Liver (tissue), 9 donors: Measurements from ENCODE around the gene HDAC8. TPM values are rescaled to one million over a fixed set of nuclear protein-coding genes. Genes with fewer than 3 reads are reported as not detected.

Experiments used
- DNase-seq: peaks from one replicate; pipeline ENCODE4 v3.0.0-alpha.2; 2017; ENCODE audit warnings: low spot score
- H3K27ac ChIP-seq, 2 donors: one replicate each; pipeline ENCODE4 v1.7.0; 2013; ENCODE audit warnings: inconsistent platforms in 2 of 2, low read length in 2 of 2, control low read depth in 1 of 2, low read depth in 1 of 2, mild to moderate bottlenecking in 1 of 2
- H3K27me3 ChIP-seq, 4 donors: one replicate each; pipeline versions ENCODE4 v1.6.1 to v1.7.0; 2013; ENCODE audit warnings: low read length in 3 of 4, inconsistent platforms in 1 of 4, mild to moderate bottlenecking in 1 of 4, moderate library complexity in 1 of 4; ENCODE audit not compliant: control insufficient read depth in 4 of 4, insufficient read depth in 4 of 4
- H3K36me3 ChIP-seq, 4 donors: one replicate each; pipeline versions ENCODE4 v1.6.1 to v1.7.0; 2013; ENCODE audit warnings: low read length in 3 of 4, mild to moderate bottlenecking in 3 of 4, low read depth in 1 of 4, moderate library complexity in 1 of 4; ENCODE audit not compliant: control insufficient read depth in 4 of 4, insufficient read depth in 3 of 4
- H3K4me1 ChIP-seq, 4 donors: one replicate each; pipeline versions ENCODE4 v1.6.1 to v1.7.0; 2013; ENCODE audit warnings: low read length in 3 of 4, mild to moderate bottlenecking in 3 of 4, moderate library complexity in 1 of 4; ENCODE audit not compliant: control insufficient read depth in 4 of 4, insufficient read depth in 4 of 4
- H3K4me3 ChIP-seq, 3 donors: one replicate each; pipeline versions ENCODE4 v1.6.1 to v1.7.0; 2013; ENCODE audit warnings: low read length in 3 of 3, control low read depth in 1 of 3, low read depth in 1 of 3, mild to moderate bottlenecking in 1 of 3
- H3K9ac ChIP-seq, 2 donors: one replicate each; pipeline ENCODE4 v1.7.0; 2013; ENCODE audit warnings: low read length in 2 of 2, mild to moderate bottlenecking in 2 of 2, moderate library complexity in 2 of 2, control low read depth in 1 of 2, low read depth in 1 of 2
- H3K9me3 ChIP-seq, 4 donors: one replicate each; pipeline versions ENCODE4 v1.6.1 to v1.7.0; 2013; ENCODE audit warnings: low read length in 3 of 4; ENCODE audit not compliant: control insufficient read depth in 4 of 4
- EGR1 ChIP-seq, 2 donors: IDR thresholded peaks; 2 replicates each; pipeline ENCODE4 v1.6.1; 2016 to 2018; ENCODE audit warnings: antibody characterized with exemption in 2 of 2, low read depth in 2 of 2
- FOXA1 ChIP-seq: IDR thresholded peaks from 2 replicates; pipeline ENCODE4 v1.6.1; 2016; ENCODE audit warnings: antibody characterized with exemption
- FOXA2 ChIP-seq: IDR thresholded peaks from 2 replicates; pipeline ENCODE4 v1.6.1; 2016; ENCODE audit warnings: antibody characterized with exemption
- GABPA ChIP-seq, 2 donors: IDR thresholded peaks in 1 of 2; conservative IDR thresholded peaks in 1 of 2; 2 replicates each; pipeline ENCODE4 v1.6.1; 2016; ENCODE audit warnings: antibody characterized with exemption in 2 of 2, mild to moderate bottlenecking in 1 of 2, moderate library complexity in 1 of 2
- HNF4A ChIP-seq, 2 donors: conservative IDR thresholded peaks; 2 replicates each; pipeline ENCODE4 v1.6.1; 2016; ENCODE audit warnings: antibody characterized with exemption in 2 of 2, mild to moderate bottlenecking in 2 of 2
- HNF4G ChIP-seq: IDR thresholded peaks from 2 replicates; pipeline ENCODE4 v1.6.1; 2016; ENCODE audit warnings: antibody characterized with exemption
- JUND ChIP-seq, 2 donors: IDR thresholded peaks; 2 replicates each; pipeline ENCODE4 v1.6.1; 2016; ENCODE audit warnings: antibody characterized with exemption in 2 of 2
- NR2F2 ChIP-seq: IDR thresholded peaks from 2 replicates; pipeline ENCODE4 v1.6.1; 2016; ENCODE audit warnings: antibody characterized with exemption
- RAD21 ChIP-seq, 2 donors: IDR thresholded peaks; 2 replicates each; pipeline ENCODE4 v1.6.1; 2016; ENCODE audit warnings: antibody characterized with exemption in 2 of 2, mild to moderate bottlenecking in 2 of 2
- RXRA ChIP-seq, 2 donors: IDR thresholded peaks; 2 replicates each; pipeline ENCODE4 v1.6.1; 2017 to 2018; ENCODE audit warnings: antibody characterized with exemption in 2 of 2, mild to moderate bottlenecking in 1 of 2
- SP1 ChIP-seq: IDR thresholded peaks from 2 replicates; pipeline ENCODE4 v1.6.1; 2018; ENCODE audit warnings: antibody characterized with exemption, mild to moderate bottlenecking
- TAF1 ChIP-seq: conservative IDR thresholded peaks from 2 replicates; pipeline ENCODE4 v1.6.1; 2016; ENCODE audit warnings: antibody characterized with exemption, mild to moderate bottlenecking
- WGBS: extraction: QIAGEN DNeasy Blood & Tissue Kit; methylation state at CpG from one replicate; pipeline ENCODE4 v1.1.7; 2013; 5-methylcytosine and 5-hydroxymethylcytosine counted together
- polyA plus RNA-seq, 2 donors: library from polyadenylated mRNA; stranded (reverse) in 1 of 2; unstranded in 1 of 2; fragments of 200-250 nt in 1 of 2; fragments of >200 nt in 1 of 2; fragmentation: Nextera tagmentation in 1 of 2; extraction: Ambion mirVana in 1 of 2; gene quantifications; one replicate each; pipeline versions ENCODE4 v1.2.1 to v1.2.3, GENCODE V29; 2013 to 2015
- total RNA-seq, 2 donors: library from RNA; depleted of rRNA; stranded (reverse); fragments of >200 nt; gene quantifications; one replicate each; pipeline ENCODE4 v1.2.3, GENCODE V29; 2014
- TF ChIP-seq, protein P1 (sequence below): IDR thresholded peaks from 2 replicates; pipeline ENCODE4 v1.6.1; 2016; ENCODE audit warnings: antibody characterized with exemption
- TF ChIP-seq, protein P2 (sequence below): IDR thresholded peaks from 2 replicates; pipeline ENCODE4 v1.6.1; 2016; ENCODE audit warnings: antibody characterized with exemption
- TF ChIP-seq, protein P3 (sequence below): IDR thresholded peaks from 2 replicates; pipeline ENCODE4 v1.6.1; 2016; ENCODE audit warnings: antibody characterized with exemption
- TF ChIP-seq, protein P4 (sequence below): IDR thresholded peaks from 2 replicates; pipeline ENCODE4 v1.6.1; 2016; ENCODE audit warnings: antibody characterized with exemption, mild to moderate bottlenecking
- TF ChIP-seq, protein P5 (sequence below): fragments of 150-350 bp; IDR thresholded peaks from 2 replicates; pipeline ENCODE4 v1.5.1; 2017; ENCODE audit warnings: improper control_type of control experiment, low read depth, low read length; ENCODE audit not compliant: missing input control
- donor health status: healthy.
- donor health status: healthy.
- donor health status: healthy.
- donor health status: healthy.
- donor health status: healthy.

HDAC8 gene
- total and polyA plus RNA-seq, 4 donors = 11.1 to 30.4 (median 14.0) TPM

DNA sequence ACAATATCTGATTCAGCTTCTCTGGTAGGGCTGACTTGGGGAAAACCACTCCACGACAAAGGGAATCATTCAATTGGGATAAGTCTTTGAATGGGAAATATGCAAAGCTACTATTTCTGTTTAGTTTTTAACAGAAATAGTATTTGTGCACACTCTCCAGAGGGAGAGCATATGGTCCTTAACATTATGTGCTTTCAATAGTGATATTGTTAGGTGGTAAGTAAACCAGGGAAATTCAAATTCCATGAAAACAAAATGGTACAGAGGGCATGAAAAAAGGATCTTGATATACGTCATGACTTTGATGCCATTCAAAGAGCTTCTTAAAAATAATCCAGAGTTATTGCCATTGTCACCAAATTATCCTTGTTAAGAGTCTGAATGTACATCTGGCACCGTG is 219.9 kb downstream of the HDAC8 start:
- WGBS = 99% methylated on average over 3 of the region's 3 CpGs
- no peak overlapping the region for H3K4me3 ChIP-seq
- no peak overlapping the region for H3K9ac ChIP-seq
- no peak overlapping the region for H3K27ac ChIP-seq
- no peaks in the 10 kb centered on the region for H3K9me3 ChIP-seq
- H3K4me1 ChIP-seq = no peaks in the 10 kb centered on the region
- no peaks in the 10 kb centered on the region for H3K27me3 ChIP-seq
- no peak for DNase-seq
- TF ChIP-seq HNF4G = no peak
- TF ChIP-seq RXRA (IDR thresholded peaks at IDR 0.05) = no peak
- TF ChIP-seq FOXA2 = no peak
- no peak for TF ChIP-seq EGR1 (IDR thresholded peaks at IDR 0.05; ENCODE audit: low read depth in 2 of 2)
- no peak for TF ChIP-seq HNF4A (conservative IDR thresholded peaks at IDR 0.05)
- TF ChIP-seq, protein P1, sequence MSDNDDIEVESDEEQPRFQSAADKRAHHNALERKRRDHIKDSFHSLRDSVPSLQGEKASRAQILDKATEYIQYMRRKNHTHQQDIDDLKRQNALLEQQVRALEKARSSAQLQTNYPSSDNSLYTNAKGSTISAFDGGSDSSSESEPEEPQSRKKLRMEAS = no peak
- TF ChIP-seq FOXA1 = no peak
- no peak for TF ChIP-seq SP1
- TF ChIP-seq, protein P2, sequence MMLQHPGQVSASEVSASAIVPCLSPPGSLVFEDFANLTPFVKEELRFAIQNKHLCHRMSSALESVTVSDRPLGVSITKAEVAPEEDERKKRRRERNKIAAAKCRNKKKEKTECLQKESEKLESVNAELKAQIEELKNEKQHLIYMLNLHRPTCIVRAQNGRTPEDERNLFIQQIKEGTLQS = no peak
- TF ChIP-seq, protein P3, sequence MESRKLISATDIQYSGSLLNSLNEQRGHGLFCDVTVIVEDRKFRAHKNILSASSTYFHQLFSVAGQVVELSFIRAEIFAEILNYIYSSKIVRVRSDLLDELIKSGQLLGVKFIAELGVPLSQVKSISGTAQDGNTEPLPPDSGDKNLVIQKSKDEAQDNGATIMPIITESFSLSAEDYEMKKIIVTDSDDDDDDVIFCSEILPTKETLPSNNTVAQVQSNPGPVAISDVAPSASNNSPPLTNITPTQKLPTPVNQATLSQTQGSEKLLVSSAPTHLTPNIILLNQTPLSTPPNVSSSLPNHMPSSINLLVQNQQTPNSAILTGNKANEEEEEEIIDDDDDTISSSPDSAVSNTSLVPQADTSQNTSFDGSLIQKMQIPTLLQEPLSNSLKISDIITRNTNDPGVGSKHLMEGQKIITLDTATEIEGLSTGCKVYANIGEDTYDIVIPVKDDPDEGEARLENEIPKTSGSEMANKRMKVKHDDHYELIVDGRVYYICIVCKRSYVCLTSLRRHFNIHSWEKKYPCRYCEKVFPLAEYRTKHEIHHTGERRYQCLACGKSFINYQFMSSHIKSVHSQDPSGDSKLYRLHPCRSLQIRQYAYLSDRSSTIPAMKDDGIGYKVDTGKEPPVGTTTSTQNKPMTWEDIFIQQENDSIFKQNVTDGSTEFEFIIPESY = no peak
- TF ChIP-seq, protein P4, sequence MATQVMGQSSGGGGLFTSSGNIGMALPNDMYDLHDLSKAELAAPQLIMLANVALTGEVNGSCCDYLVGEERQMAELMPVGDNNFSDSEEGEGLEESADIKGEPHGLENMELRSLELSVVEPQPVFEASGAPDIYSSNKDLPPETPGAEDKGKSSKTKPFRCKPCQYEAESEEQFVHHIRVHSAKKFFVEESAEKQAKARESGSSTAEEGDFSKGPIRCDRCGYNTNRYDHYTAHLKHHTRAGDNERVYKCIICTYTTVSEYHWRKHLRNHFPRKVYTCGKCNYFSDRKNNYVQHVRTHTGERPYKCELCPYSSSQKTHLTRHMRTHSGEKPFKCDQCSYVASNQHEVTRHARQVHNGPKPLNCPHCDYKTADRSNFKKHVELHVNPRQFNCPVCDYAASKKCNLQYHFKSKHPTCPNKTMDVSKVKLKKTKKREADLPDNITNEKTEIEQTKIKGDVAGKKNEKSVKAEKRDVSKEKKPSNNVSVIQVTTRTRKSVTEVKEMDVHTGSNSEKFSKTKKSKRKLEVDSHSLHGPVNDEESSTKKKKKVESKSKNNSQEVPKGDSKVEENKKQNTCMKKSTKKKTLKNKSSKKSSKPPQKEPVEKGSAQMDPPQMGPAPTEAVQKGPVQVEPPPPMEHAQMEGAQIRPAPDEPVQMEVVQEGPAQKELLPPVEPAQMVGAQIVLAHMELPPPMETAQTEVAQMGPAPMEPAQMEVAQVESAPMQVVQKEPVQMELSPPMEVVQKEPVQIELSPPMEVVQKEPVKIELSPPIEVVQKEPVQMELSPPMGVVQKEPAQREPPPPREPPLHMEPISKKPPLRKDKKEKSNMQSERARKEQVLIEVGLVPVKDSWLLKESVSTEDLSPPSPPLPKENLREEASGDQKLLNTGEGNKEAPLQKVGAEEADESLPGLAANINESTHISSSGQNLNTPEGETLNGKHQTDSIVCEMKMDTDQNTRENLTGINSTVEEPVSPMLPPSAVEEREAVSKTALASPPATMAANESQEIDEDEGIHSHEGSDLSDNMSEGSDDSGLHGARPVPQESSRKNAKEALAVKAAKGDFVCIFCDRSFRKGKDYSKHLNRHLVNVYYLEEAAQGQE = no peak
- H3K36me3 ChIP-seq = peaks cover 2 to 11% (median 3%) of the 10 kb centered on the region in 4 donors

DNA sequence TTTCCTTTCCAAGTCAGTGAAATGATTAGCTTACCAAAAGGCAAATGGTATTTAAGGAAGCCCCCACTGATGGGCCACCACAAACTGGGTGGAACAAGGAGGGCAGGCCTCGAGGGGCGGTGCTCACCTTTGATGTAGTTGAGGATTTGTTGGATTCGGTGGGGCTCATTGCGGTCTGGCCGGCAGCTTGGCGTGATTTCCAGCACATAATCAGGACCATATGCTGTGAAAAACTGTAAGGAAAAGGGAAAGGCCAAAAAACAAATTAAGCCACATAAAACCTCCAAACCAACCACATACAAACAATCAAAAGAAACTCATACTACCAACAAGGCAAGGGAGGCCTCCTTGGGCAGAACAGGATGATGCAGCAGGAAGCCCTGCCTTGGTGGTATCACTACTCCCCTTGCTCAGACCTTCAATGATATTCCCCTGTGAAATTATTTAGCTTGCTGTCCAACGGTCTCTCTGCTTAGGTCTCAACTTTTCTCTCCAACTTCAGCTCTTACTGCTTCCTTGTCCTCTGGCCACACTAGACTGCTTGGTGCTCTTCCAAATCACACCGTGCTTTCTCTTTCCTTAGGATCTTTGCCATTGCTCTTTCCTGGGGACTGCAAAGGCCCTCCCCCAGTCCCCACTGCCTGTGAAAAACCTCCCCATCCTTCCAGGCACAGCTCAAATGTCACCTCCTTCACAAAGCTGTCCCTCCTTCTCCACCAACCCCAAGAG is 220.9 kb downstream of the HDAC8 start:
- Histone ChIP-seq H3K9ac (no peak overlapping the region), H3K27ac (no peak overlapping the region), H3K36me3 (peaks cover 2 to 11% (median 3%) of the 10 kb centered on the region in 4 donors), H3K4me1 (no peaks in the 10 kb centered on the region), H3K4me3 (no peak overlapping the region), H3K9me3 (no peaks in the 10 kb centered on the region), H3K27me3 (no peaks in the 10 kb centered on the region)
- DNase-seq = no peak
- WGBS = 96% methylated on average over 8 of the region's 8 CpGs
- TF ChIP-seq NR2F2 = no peak
- TF ChIP-seq, protein P3 = no peak
- TF ChIP-seq EGR1 (IDR thresholded peaks at IDR 0.05; ENCODE audit: low read depth in 2 of 2) = no peak
- TF ChIP-seq JUND (IDR thresholded peaks at IDR 0.05) = no peak
- TF ChIP-seq FOXA2 = no peak
- no peak for TF ChIP-seq HNF4G
- no peak for TF ChIP-seq FOXA1
- TF ChIP-seq, protein P4 = no peak
- TF ChIP-seq GABPA (IDR thresholded peaks at IDR 0.05 in 1 of 2, conservative IDR thresholded peaks at IDR 0.05 in 1 of 2) = no peak
- TF ChIP-seq RAD21 (IDR thresholded peaks at IDR 0.05) = no peak
- no peak for TF ChIP-seq HNF4A (conservative IDR thresholded peaks at IDR 0.05)
- no peak for TF ChIP-seq TAF1
- TF ChIP-seq RXRA (IDR thresholded peaks at IDR 0.05) = no peak
- TF ChIP-seq, protein P5, sequence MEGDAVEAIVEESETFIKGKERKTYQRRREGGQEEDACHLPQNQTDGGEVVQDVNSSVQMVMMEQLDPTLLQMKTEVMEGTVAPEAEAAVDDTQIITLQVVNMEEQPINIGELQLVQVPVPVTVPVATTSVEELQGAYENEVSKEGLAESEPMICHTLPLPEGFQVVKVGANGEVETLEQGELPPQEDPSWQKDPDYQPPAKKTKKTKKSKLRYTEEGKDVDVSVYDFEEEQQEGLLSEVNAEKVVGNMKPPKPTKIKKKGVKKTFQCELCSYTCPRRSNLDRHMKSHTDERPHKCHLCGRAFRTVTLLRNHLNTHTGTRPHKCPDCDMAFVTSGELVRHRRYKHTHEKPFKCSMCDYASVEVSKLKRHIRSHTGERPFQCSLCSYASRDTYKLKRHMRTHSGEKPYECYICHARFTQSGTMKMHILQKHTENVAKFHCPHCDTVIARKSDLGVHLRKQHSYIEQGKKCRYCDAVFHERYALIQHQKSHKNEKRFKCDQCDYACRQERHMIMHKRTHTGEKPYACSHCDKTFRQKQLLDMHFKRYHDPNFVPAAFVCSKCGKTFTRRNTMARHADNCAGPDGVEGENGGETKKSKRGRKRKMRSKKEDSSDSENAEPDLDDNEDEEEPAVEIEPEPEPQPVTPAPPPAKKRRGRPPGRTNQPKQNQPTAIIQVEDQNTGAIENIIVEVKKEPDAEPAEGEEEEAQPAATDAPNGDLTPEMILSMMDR = no peak
